GM08714 (cell line): ENCODE data around the gene CNMD.

Source experiments
- H3K4me3 ChIP-seq: fragments of 200-500 bp; sonication (Bioruptor generic); 2 replicates; pipeline ENCODE4 v1.5.1; 2014; ENCODE audit warnings: mild to moderate bottlenecking, low read length, inconsistent platforms
- ZNF274 ChIP-seq: IDR thresholded peaks from 2 replicates; pipeline ENCODE4 v1.6.1; 2012; ENCODE audit warnings: mild to moderate bottlenecking, low read depth, low read length

Gene CNMD

GRCh38 chr13:52739468-52740071 lies at the start of gene CNMD:
CNMD (minus strand) TSS chr13:52739820; CDS start chr13:52739701, 119 bp downstream.
- no peak for TF ChIP-seq ZNF274
- H3K4me3 ChIP-seq = no peak within 1 kb of the TSS

- TF ChIP-seq ZNF274 = no peak
- H3K4me3 ChIP-seq = no peak overlapping the region
Observed at GRCh38 chr13:52788011-52788410, 48.4 kb upstream of the CNMD start.

- no peak for TF ChIP-seq ZNF274
Observed at GRCh38 chr13:52787235-52787634, 47.6 kb upstream of the CNMD start.

GRCh38 chr13:52786766-52787165 lies 47.1 kb upstream of the CNMD start:
- no peak for TF ChIP-seq ZNF274
- H3K4me3 ChIP-seq = no peak overlapping the region

More at GRCh38 chr13:52787235-52787634, 47.6 kb upstream of the CNMD start:
- no peak overlapping the region for H3K4me3 ChIP-seq

GRCh38 chr13:52785739-52786138 lies 46.1 kb upstream of the CNMD start:
- no peak overlapping the region for H3K4me3 ChIP-seq
- no peak for TF ChIP-seq ZNF274

GRCh38 chr13:52784591-52785340 lies 45.1 kb upstream of the CNMD start:
- TF ChIP-seq ZNF274 = no peak
- no peak overlapping the region for H3K4me3 ChIP-seq

- TF ChIP-seq ZNF274 = no peak
Observed at GRCh38 chr13:52783943-52784342, 44.3 kb upstream of the CNMD start.

GRCh38 chr13:52782471-52783448 lies 43.1 kb upstream of the CNMD start:
- no peak for TF ChIP-seq ZNF274
- H3K4me3 ChIP-seq = no peak overlapping the region

More at GRCh38 chr13:52783943-52784342, 44.3 kb upstream of the CNMD start:
- H3K4me3 ChIP-seq = no peak overlapping the region

- no peak overlapping the region for H3K4me3 ChIP-seq
- TF ChIP-seq ZNF274 = no peak
Observed at GRCh38 chr13:52780611-52781010, 41.0 kb upstream of the CNMD start.

GRCh38 chr13:52780092-52780491 lies 40.5 kb upstream of the CNMD start:
- TF ChIP-seq ZNF274 = no peak
- H3K4me3 ChIP-seq = no peak overlapping the region

- no peak for TF ChIP-seq ZNF274
- no peak overlapping the region for H3K4me3 ChIP-seq
Observed at GRCh38 chr13:52779103-52779502, 39.5 kb upstream of the CNMD start.

GRCh38 chr13:52776726-52777125 lies 37.1 kb upstream of the CNMD start:
- H3K4me3 ChIP-seq = no peak overlapping the region
- no peak for TF ChIP-seq ZNF274

GRCh38 chr13:52775511-52775910 lies 35.9 kb upstream of the CNMD start:
- TF ChIP-seq ZNF274 = no peak

GRCh38 chr13:52767949-52768516 lies 28.4 kb upstream of the CNMD start:
- H3K4me3 ChIP-seq = no peak overlapping the region
- no peak for TF ChIP-seq ZNF274

More at GRCh38 chr13:52775511-52775910, 35.9 kb upstream of the CNMD start:
- no peak overlapping the region for H3K4me3 ChIP-seq
